ENCODE data around the gene HECW1. TPM values are rescaled to one million over a fixed set of nuclear protein-coding genes. Genes with fewer than 3 reads are reported as not detected.

HECW1 gene
- polyA plus RNA-seq, 1 donor (not counting 4 experiments of a cell fraction or from before 2014, with no cell fraction given): not detected

- Histone ChIP-seq H3K4me2 (ENCODE audit: control insufficient read depth, extremely low read depth, insufficient read depth, low read depth, low read length) (no peak overlapping the region), H4K20me1 (ENCODE audit: control insufficient read depth, extremely low read depth, insufficient read depth, low read length) (no peaks in the 10 kb centered on the region), H3K27ac (ENCODE audit: control insufficient read depth, insufficient read depth, low read length) (no peak overlapping the region), H3K4me1 (ENCODE audit: control insufficient read depth, extremely low read depth, insufficient read depth, low read length) (peaks cover 15% of the 10 kb centered on the region), H3K36me3 (ENCODE audit: control insufficient read depth in 2 of 2, extremely low read depth in 1 of 2, insufficient read depth in 2 of 2, low read length in 2 of 2) (no peaks in the 10 kb centered on the region), H3K4me3 (ENCODE audit: control insufficient read depth in 2 of 3, extremely low read depth in 1 of 3, insufficient read depth in 2 of 3, low read depth in 1 of 3, low read length in 3 of 3) (no peak overlapping the region), H3K9me1 (ENCODE audit: control insufficient read depth, extremely low read depth, insufficient read depth, low read length) (no peaks in the 10 kb centered on the region), H3K9ac (ENCODE audit: control insufficient read depth, extremely low read depth, insufficient read depth, low read length) (no peak overlapping the region), H3K9me3 (ENCODE audit: control insufficient read depth, low read depth, low read length) (no peaks in the 10 kb centered on the region), H3K79me2 (ENCODE audit: control insufficient read depth, insufficient read depth, low read length) (no peaks in the 10 kb centered on the region), H2AFZ (ENCODE audit: control insufficient read depth, low read length) (no peak overlapping the region), H3K27me3 (ENCODE audit: control insufficient read depth, extremely low read depth, insufficient read depth, low read length) (no peaks in the 10 kb centered on the region)
- FAIRE-seq: no peak
- no peak for DNase-seq (ENCODE audit: low read depth, low spot score)
- TF ChIP-seq CTCF (optimal IDR thresholded peaks at IDR 0.05 in 1 of 3, IDR thresholded peaks at IDR 0.05 in 1 of 3, conservative IDR thresholded peaks at IDR 0.05 in 1 of 3; ENCODE audit: extremely low read depth in 1 of 3, insufficient read depth in 2 of 3, low read length in 3 of 3): no peak
- no peak for TF ChIP-seq EZH2 (IDR thresholded peaks at IDR 0.05; ENCODE audit: low read length)
- dilution Hi-C loops (cut with MboI; ENCODE audit: extremely low pct_ligation_motif_present, low sequenced_read_pairs): no loop called here
Observed at GRCh38 chr7:43554423-43554822, 442.0 kb downstream of the HECW1 start.

GRCh38 chr7:43557831-43558495 lies 445.5 kb downstream of the HECW1 start:
- DNase-seq (ENCODE audit: low read depth, low spot score): no peak

More at GRCh38 chr7:43557831-43558495, 445.5 kb downstream of the HECW1 start:
- peaks cover 15% of the 10 kb centered on the region for H3K4me1 ChIP-seq (ENCODE audit: control insufficient read depth, extremely low read depth, insufficient read depth, low read length)
- no peak overlapping the region for H3K4me3 ChIP-seq (ENCODE audit: control insufficient read depth in 2 of 3, extremely low read depth in 1 of 3, insufficient read depth in 2 of 3, low read depth in 1 of 3, low read length in 3 of 3)
- TF ChIP-seq CTCF (optimal IDR thresholded peaks at IDR 0.05 in 1 of 3, IDR thresholded peaks at IDR 0.05 in 1 of 3, conservative IDR thresholded peaks at IDR 0.05 in 1 of 3; ENCODE audit: extremely low read depth in 1 of 3, insufficient read depth in 2 of 3, low read length in 3 of 3): no peak
- no peak for TF ChIP-seq EZH2 (IDR thresholded peaks at IDR 0.05; ENCODE audit: low read length)
- dilution Hi-C loops (cut with MboI; ENCODE audit: extremely low pct_ligation_motif_present, low sequenced_read_pairs): no loop called here
- no peaks in the 10 kb centered on the region for H3K36me3 ChIP-seq (ENCODE audit: control insufficient read depth in 2 of 2, extremely low read depth in 1 of 2, insufficient read depth in 2 of 2, low read length in 2 of 2)
- no peaks in the 10 kb centered on the region for H3K79me2 ChIP-seq (ENCODE audit: control insufficient read depth, insufficient read depth, low read length)
- FAIRE-seq: peak; percentile 41
- no peaks in the 10 kb centered on the region for H3K27me3 ChIP-seq (ENCODE audit: control insufficient read depth, extremely low read depth, insufficient read depth, low read length)
- no peaks in the 10 kb centered on the region for H3K9me1 ChIP-seq (ENCODE audit: control insufficient read depth, extremely low read depth, insufficient read depth, low read length)
- peak overlapping the region; percentile 8 for H3K4me2 ChIP-seq (ENCODE audit: control insufficient read depth, extremely low read depth, insufficient read depth, low read depth, low read length)
- H3K27ac ChIP-seq (ENCODE audit: control insufficient read depth, insufficient read depth, low read length): no peak overlapping the region
- no peak overlapping the region for H2AFZ ChIP-seq (ENCODE audit: control insufficient read depth, low read length)
- no peak overlapping the region for H3K9ac ChIP-seq (ENCODE audit: control insufficient read depth, extremely low read depth, insufficient read depth, low read length)
- no peaks in the 10 kb centered on the region for H3K9me3 ChIP-seq (ENCODE audit: control insufficient read depth, low read depth, low read length)
- no peaks in the 10 kb centered on the region for H4K20me1 ChIP-seq (ENCODE audit: control insufficient read depth, extremely low read depth, insufficient read depth, low read length)

Measured in keratinocyte (primary cell).